ENCODE data around the gene MAP3K12.
A peak's percentile ranks its signal among the peaks of the same experiment; 100 is the strongest.

Gene MAP3K12

GRCh38 chr12:53506881-53507602 lies 7.8 kb upstream of the MAP3K12 start, which contains the start of gene NPFF:
Gene NPFF, minus strand, starts transcription at chr12:53507484. Its CDS starts 10 bp downstream, at chr12:53507474.
- DNase-seq, result no peak

GRCh38 chr12:53506450-53506785 lies 7.2 kb upstream of the MAP3K12 start:
- DNase-seq, result no peak

GRCh38 chr12:53505555-53506449 lies 6.5 kb upstream of the MAP3K12 start:
- no peak for DNase-seq

GRCh38 chr12:53505086-53505485 lies 5.8 kb upstream of the MAP3K12 start:
- no peak for DNase-seq

DNA sequence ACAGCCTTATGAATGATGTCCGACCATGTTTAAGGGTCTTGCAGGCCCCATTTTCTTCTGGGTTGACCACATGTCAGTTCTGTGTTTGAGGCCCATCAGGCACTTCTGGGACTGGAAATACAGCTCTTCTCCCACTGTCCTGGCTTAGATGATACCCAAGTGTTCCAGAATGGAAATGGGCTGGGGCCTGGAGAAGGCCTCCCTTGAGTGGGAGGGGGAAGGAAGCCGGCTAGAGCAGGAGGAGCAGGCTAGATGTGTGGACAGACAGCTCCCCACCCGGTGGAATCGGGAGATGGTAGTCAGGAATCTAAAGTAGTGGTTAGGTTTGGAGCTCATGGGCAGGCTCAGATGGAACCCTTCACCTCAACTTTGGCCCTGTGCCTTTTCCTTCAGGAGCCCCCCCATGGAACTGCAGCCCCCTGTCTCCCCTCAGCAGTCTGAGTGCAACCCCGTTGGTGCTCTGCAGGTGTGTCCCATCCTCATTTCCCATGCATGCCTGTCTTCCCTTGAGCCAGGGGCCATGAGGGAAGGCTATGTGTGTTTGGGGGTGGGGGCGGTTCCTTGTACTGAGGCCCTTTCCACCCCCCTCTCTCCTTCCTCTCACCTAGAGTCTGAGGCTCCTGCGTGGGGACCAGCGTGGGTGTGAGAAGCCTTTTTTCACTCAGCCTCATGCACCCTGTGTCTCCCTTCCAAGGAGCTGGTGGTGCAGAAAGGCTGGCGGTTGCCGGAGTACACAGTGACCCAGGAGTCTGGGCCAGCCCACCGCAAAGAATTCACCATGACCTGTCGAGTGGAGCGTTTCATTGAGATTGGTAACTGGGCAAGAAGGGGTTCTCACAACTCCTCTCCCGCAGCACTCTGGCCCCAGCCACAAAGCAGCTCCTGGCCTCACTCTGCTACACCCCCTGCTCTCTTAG lies 5.0 kb upstream of the MAP3K12 start:
- no peak for DNase-seq

- DNase-seq, result no peak
These were observed 3.9 kb upstream of the MAP3K12 start for GRCh38 chr12:53502983-53503728.

DNA sequence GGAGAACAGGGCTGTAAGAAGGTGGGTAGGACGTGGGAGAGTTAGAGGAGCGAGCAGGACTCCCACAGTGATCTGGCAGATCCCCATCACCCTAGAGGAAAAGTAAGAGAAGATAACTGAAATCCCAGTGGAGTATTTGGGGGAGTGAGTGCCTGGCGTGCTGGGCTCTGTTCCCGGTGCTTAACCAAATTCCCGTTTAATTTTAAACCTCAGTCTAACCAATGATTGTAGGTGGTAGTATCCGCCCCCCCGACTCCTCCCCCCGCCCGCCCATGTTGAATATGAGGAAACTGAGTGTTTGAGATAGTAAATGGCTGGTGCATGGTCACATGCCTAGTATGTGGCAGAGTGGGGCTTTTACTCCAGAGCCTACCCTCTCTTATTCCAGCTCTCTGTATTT lies 3.1 kb upstream of the MAP3K12 start:
- no peak for DNase-seq

- DNase-seq, result no peak
These were observed 2.4 kb upstream of the MAP3K12 start for GRCh38 chr12:53501615-53502181.

DNA sequence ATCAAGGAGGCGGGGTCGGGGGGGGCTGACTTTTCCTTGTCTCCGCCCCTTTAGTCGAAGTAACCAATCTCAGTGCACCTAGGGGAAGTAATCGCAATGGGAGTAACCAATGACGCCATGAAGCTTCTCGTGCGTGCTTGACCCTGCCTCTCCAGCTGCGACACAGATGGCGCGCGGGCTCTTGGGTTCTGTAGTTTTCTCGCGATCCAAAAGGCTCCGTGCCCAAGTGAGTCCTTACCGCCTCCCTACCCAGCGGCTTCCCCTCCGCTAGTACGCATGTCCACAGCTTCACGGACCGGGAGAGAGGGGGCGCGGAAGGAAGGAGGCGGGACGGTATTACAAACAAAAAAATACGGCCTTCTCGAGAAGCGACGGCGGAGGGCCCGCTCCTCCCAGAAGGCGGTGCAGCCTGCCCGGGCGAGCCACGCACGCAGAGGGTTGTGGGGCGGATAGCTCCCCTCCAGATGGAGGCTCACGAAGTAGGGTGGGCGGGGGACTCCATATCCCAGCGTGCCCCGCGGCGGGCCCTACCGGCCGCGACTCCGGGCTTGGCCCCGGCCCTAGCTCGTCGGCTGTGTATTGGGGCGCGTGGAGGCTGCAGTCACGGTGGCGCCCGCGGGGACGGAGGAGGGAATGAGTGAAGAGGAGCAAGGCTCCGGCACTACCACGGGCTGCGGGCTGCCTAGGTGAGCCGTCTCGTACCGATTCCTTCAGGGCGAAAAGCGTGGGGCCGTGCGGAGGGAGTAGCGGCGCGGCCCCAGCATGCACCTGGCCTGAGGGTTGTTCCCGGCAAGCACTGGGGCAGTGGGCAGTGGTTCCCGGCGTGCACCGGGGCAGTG lies 1.7 kb upstream of the MAP3K12 start, which contains the start of gene TARBP2:
TARBP2 (plus strand) TSS at position 508 of the 839 bp plus-strand sequence; CDS start at position 634, 126 bp downstream.
- DNase-seq, result peak; percentile 90 to 96 (median 92)

DNA sequence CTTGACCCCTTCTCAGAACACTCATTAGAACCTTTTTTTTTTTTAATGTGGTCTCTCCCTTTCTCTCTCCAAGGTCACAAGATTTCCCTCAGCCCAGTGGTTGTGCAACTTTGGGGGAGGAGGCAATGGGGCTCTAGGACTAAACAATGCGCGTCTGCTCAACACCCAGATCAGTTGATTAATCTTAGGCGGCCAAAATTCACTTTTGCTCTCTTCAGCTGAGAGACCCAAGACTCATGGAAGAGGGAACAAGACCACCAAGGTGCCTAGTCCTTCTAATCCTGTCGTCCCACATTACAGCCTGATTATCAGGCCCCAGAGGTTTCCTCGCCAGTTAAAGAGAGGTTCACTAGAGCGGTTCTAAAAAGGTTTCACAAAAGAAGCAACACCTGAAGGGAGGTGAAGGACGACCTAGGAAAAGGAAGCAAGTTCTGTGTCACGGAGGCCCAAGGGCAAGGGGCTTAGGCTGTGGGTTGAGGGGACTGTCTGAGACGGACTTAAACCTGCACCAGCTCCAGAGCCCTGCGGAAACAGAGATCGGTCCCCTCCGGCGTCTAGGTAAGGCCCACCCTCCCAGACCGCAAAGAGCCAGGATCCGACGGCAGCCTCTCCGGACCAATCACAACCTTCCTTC lies 1.0 kb upstream of the MAP3K12 start:
- no peak for DNase-seq

GRCh38 chr12:53498235-53498630 lies 1.0 kb downstream of the MAP3K12 start:
- no peak for DNase-seq

DNA sequence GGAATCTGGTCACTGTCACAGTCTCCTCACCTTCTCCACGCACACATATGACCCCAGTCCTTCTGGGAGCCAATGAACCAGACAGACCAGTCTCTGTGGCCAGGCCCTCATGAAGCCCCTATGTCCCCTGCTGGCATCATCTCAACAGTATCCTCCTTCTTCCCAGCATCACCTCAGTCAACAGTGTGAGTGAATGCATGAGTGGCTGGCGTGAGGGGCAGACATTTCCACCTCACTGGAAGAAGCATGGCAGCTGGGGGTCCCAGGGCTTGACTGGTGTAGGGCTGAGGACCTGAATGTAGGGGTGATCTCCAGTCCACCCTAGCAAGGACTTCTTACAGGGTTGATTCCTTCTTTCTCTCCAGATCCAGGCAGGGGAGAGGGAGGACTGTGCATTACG lies 1.8 kb downstream of the MAP3K12 start:
- no peak for DNase-seq

DNA sequence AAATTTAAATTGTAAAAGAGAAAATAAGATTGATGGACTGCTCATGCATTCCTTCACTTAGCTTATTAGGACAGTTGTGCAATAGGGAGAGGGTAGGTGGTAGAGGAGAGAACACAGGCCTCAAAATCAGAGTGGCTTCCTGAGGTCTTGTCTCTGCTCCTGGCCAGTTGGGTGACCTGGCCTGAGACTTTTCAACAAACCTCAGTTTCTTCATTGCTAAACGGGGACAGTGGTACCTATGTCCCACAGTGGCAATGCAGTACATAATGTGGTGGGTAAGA lies 2.6 kb downstream of the MAP3K12 start:
- no peak for DNase-seq

GRCh38 chr12:53495903-53496751 lies 3.1 kb downstream of the MAP3K12 start:
- DNase-seq, result no peak

GRCh38 chr12:53493610-53494391 lies 5.5 kb downstream of the MAP3K12 start:
- DNase-seq, result no peak

GRCh38 chr12:53492830-53493609 lies 6.2 kb downstream of the MAP3K12 start:
- DNase-seq, result peak; percentile 66 to 75 (median 68)

DNA sequence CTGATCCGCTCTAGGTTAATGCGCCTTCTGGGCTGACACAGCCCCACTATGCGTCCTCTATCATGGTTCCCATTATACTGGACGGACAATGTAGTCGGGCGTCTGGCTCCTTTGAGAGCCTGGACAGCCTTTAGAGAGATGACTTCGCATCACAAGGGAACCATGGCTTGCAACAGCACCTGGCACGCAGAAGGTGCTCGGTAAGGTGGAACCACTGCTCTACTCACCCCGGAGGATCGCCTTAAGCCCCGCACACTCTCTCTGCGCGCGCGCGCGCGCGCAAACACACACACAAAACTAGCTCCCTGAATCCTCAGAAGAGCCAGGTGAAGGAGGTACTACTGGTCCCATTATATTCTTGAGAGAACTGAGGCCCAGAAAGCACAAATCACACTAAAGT lies 7.1 kb downstream of the MAP3K12 start:
- no peak for DNase-seq
